ENCODE measurements around the gene CIZ1.

CIZ1 gene

GRCh38 chr9:128155736-128156500, 35.5 kb downstream of the CIZ1 start:
- ChIA-PET POLR2A (interaction anchor here (0.6 kb wide), 1 partner anchor 29 kb away, joined by 4 read pairs; no protein-coding TSS in a partner anchor), CTCF (interaction anchor here (1.2 to 2.7 kb wide), 4 partner anchors 20 to 40 kb away, joined by 3 to 9 read pairs (median 4); partner anchors contain the start of gene CIZ1)
- TF ChIP-seq CTCF (IDR thresholded peaks at IDR 0.05; ENCODE audit: control extremely low read depth, extremely low read depth, low read depth, missing control alignments) = no peak
- no peak for DNase-seq (ENCODE audit: extremely low spot score)

- ChIA-PET CTCF (no interaction called here), POLR2A (no interaction called here)
- no peak for TF ChIP-seq CTCF (IDR thresholded peaks at IDR 0.05; ENCODE audit: control extremely low read depth, extremely low read depth, low read depth, missing control alignments)
- DNase-seq (ENCODE audit: extremely low spot score) = no peak
Measured at GRCh38 chr9:128153947-128154695, 37.3 kb downstream of the CIZ1 start.

GRCh38 chr9:128153060-128153946, 38.1 kb downstream of the CIZ1 start:
- ChIA-PET CTCF (no interaction called here), POLR2A (no interaction called here)
- no peak for TF ChIP-seq CTCF (IDR thresholded peaks at IDR 0.05; ENCODE audit: control extremely low read depth, extremely low read depth, low read depth, missing control alignments)
- DNase-seq (ENCODE audit: extremely low spot score) = no peak

- ChIA-PET POLR2A (no interaction called here), CTCF (interaction anchor here (1.4 kb wide), 1 partner anchor 11 kb away, joined by 3 read pairs; no protein-coding TSS in a partner anchor)
- no peak for DNase-seq (ENCODE audit: extremely low spot score)
- TF ChIP-seq CTCF (IDR thresholded peaks at IDR 0.05; ENCODE audit: control extremely low read depth, extremely low read depth, low read depth, missing control alignments) = no peak
Measured at GRCh38 chr9:128152133-128153059, 39.0 kb downstream of the CIZ1 start.

- no peak for DNase-seq (ENCODE audit: extremely low spot score)
- no peak for TF ChIP-seq CTCF (IDR thresholded peaks at IDR 0.05; ENCODE audit: control extremely low read depth, extremely low read depth, low read depth, missing control alignments)
- POLR2A ChIA-PET = no interaction called here
- CTCF ChIA-PET = interaction anchor here (1.1 to 1.4 kb wide), 3 partner anchors 9 to 47 kb away, joined by 3 to 5 read pairs (median 3); partner anchors contain the start of gene BBLN
Measured at GRCh38 chr9:128151309-128152132, 39.9 kb downstream of the CIZ1 start.
